OCI-LY3 (cell line): Measurements from ENCODE around the gene FBXW9.

Experiments
- EZH2phosphoT487 ChIP-seq: fragments of 200-600 bp; shearing (Covaris generic); IDR thresholded peaks from 2 replicates; pipeline ENCODE4 v1.6.1; 2018; ENCODE audit warnings: antibody characterized with exemption, mixed run types, low read depth
- TF ChIP-seq, protein P1 (sequence below): fragments of 200-600, 300-600 bp; sonication (generic); IDR thresholded peaks from 2 replicates; pipeline ENCODE4 v1.5.1; 2014; ENCODE audit warnings: antibody characterized with exemption, low read length, low read depth

DNA sequence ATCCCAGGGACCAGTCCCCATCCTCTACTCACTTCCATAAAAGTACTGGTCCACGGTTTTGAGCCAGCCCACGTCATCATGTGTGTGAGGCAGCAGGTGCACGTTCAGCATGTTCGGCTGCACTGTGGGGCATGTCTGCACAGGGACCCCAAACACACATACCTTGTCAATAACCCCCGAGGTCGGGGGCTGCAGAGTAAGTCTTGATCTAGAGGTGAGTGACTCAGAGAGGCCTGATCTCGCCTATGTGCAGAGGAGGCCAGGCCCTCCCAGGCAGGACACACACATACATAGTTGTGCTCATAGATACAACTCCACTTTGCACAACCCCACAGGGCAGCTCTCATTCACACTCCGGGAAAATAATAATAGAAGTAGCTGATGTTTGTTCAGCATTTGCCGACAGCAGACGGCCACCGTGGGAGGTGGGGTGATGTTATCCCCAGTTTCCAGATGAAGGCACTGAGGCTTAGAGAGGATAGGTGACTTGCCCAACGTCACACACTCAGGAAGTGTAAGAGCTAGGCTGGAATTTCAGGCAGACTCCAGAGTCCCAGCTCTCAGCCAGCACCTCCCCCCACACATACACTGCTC, 30.7 kb downstream of the FBXW9 start:
- TF ChIP-seq, protein P1, sequence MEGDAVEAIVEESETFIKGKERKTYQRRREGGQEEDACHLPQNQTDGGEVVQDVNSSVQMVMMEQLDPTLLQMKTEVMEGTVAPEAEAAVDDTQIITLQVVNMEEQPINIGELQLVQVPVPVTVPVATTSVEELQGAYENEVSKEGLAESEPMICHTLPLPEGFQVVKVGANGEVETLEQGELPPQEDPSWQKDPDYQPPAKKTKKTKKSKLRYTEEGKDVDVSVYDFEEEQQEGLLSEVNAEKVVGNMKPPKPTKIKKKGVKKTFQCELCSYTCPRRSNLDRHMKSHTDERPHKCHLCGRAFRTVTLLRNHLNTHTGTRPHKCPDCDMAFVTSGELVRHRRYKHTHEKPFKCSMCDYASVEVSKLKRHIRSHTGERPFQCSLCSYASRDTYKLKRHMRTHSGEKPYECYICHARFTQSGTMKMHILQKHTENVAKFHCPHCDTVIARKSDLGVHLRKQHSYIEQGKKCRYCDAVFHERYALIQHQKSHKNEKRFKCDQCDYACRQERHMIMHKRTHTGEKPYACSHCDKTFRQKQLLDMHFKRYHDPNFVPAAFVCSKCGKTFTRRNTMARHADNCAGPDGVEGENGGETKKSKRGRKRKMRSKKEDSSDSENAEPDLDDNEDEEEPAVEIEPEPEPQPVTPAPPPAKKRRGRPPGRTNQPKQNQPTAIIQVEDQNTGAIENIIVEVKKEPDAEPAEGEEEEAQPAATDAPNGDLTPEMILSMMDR, result no peak
- TF ChIP-seq EZH2phosphoT487, result no peak
